HG02623 (cell line): ENCODE data around the gene IGSF1.

Source experiments
- ATAC-seq: cut with Tn5 transposase; IDR thresholded peaks from one replicate; pipeline ENCODE4 v1.9.1; 2021; ENCODE audit warnings: moderate library complexity; ENCODE audit not compliant: unreplicated experiment

The IGSF1 gene, protein sequence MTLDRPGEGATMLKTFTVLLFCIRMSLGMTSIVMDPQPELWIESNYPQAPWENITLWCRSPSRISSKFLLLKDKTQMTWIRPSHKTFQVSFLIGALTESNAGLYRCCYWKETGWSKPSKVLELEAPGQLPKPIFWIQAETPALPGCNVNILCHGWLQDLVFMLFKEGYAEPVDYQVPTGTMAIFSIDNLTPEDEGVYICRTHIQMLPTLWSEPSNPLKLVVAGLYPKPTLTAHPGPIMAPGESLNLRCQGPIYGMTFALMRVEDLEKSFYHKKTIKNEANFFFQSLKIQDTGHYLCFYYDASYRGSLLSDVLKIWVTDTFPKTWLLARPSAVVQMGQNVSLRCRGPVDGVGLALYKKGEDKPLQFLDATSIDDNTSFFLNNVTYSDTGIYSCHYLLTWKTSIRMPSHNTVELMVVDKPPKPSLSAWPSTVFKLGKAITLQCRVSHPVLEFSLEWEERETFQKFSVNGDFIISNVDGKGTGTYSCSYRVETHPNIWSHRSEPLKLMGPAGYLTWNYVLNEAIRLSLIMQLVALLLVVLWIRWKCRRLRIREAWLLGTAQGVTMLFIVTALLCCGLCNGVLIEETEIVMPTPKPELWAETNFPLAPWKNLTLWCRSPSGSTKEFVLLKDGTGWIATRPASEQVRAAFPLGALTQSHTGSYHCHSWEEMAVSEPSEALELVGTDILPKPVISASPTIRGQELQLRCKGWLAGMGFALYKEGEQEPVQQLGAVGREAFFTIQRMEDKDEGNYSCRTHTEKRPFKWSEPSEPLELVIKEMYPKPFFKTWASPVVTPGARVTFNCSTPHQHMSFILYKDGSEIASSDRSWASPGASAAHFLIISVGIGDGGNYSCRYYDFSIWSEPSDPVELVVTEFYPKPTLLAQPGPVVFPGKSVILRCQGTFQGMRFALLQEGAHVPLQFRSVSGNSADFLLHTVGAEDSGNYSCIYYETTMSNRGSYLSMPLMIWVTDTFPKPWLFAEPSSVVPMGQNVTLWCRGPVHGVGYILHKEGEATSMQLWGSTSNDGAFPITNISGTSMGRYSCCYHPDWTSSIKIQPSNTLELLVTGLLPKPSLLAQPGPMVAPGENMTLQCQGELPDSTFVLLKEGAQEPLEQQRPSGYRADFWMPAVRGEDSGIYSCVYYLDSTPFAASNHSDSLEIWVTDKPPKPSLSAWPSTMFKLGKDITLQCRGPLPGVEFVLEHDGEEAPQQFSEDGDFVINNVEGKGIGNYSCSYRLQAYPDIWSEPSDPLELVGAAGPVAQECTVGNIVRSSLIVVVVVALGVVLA (N-terminal part only)

DNA sequence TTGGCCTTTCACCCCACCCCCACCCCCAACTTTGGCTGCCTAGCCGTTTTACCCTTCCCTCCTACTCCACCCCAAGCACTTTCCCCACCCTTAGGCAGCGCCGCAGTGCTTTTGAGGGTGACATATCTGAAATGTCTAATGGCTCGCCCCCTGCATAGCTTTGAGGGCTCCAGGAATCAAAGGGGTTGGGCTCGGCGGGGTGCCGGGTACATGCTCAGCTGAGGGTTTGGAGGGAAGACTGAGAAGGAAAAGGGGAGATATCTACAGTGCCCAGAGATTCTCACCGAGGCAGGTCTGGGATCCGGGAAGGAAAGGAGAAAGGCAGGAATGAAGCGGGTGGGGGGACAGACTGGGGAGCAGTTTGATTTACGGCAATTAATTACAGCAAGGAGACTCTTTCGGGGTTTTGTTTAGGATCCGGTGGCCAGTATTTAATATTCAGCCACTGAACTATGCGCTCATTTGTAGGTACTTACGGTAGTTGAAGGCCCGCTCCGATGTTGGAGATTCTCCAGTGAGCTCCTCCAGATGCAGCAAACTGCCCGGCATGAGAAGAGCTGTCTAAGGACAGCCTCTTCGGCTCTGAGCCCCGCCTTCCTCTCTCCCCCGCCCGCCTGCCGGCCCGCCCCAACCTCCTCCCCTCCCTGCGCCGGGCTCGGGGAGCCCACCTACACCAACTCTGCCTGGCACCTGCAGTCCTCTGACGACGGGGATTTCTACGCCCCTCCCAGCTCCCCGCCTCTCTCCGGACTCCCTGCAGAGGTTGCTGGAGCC is at the start of gene IGSF1:
TSS of gene IGSF1 (minus strand) at position 569 of the 774 bp plus-strand sequence. CDS start 2,632 bp downstream, outside the sequence.
- no peak for ATAC-seq

DNA sequence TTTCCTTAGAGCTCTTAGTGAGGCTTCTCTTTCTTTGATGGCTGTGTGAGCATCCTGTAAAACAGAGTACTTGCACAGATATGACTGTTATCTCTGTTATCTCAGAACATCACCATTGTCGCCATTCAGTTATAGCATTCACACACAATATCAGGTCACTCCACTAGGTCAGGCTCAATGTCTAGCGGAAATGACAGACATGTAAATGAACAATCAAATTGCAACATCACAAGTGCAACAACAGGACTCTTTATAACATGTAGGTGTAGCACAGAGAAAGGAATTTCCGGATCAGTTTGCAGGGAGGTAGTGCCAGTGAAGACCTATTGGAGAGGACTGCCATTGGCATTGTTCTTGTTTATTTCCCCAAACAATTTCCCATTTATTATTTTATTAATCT is 43.2 kb upstream of the IGSF1 start:
- no peak for ATAC-seq

DNA sequence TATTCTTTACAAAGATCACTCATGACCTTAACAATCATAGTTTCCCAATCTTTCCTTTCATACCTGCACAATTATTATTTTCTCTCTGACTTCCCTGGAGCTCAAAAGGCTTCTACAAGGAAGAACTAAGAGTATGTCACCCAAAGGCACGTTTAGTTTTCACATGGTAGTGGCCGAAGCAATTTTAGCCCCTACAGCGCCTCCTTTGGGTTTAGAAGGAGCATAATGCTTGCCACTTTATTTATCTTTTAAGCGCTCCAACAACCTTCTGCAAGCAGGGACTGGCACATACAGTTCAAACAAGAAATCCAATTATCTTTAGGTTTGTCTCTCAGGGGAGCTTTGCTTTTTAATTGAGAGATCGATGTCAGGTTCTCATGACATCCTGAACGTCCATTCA is 42.0 kb upstream of the IGSF1 start:
- ATAC-seq, result no peak

DNA sequence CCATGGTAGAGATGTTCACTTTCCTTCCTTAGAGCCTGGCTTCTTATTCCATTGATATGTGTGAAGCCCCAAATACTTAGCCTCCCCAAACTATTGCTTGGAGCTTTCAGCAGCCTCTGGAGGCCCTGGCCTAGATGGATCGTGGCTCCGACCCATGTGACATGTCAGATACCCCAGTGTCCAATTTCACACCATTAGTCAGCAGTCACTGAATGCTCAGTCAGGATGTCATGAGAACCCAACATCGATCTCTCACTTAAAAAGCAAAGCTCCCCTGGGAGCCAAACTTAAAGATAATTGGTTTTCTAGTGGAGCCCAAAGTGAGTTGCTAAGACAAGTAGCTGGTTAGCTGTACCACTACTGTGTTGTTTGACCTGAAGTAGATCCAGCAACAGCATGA is 41.6 kb upstream of the IGSF1 start:
- no peak for ATAC-seq

DNA sequence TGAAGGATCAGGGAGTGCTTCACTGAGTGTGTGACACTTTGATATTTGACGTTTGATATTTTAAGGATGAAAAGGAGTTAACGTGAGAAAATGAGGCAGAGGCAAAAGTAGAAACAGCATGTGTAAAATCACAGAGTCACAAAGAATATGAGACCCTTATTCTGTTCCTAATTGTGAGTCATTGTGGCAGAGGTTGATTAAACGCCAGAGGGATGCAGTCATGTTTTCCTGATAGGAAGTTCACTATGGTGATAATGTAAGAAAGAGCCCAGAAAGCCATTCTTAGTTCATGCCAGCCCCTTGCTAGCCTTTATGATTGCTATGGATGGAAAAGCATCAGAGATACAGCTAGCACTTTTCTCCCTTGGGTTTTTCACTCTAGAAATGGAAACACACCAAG is 33.5 kb upstream of the IGSF1 start:
- ATAC-seq, result no peak

DNA sequence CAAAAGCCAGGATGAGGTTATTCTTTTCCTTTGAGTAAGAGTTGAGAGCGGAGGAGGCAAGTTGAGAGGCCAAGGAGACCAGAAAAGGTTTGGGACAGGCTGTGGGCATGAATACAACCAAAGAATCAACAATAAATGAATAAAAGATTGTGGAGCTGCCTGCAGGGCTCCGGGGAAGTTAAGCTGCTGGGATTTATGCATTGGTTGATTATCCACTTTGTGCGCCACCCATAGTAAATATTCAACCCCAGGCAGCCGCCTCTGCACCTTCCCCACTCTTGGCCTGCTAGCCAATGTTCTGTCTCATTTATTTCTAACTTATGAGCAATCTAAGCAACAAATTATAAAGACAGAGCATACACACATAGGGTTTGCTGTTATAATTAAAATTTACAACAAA is 28.2 kb upstream of the IGSF1 start:
- ATAC-seq, result no peak

DNA sequence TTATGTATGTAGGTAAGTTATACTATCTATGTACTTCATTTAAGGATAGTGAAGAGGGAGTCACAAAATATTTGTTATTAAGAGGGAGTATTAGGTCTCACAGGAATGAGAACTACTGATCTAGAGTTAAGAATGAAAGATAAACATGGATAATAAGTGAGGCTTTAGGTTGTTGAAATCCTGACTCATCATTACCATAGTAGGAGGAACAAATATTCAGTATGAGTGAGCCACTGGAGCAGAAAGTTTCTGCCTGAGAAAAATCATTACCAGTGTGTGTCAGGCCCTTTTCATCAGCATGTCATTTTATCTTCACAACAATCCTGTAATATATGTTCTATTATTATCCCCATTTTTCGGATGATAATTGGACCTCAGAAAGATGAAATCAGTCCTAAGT is 27.2 kb upstream of the IGSF1 start:
- ATAC-seq, result no peak

DNA sequence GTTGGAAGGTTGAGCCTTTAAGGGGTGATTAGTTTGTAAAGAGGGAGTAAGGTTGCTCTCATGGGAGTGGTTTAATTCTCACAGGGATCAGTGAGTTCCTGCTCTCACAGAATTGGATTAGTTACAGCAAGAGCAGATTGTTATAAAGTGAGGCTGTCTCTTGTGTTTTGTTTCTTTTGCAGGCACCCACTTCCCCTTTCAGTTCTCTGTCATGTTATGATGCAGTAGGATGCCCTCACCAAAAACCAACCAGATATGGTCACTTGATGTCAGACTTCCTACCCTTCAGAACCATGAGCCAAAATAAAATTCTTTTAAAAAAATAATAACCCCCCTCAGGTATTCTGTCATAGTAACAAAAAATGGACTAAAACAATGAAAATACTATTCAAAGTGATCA is 19.9 kb upstream of the IGSF1 start:
- no peak for ATAC-seq

DNA sequence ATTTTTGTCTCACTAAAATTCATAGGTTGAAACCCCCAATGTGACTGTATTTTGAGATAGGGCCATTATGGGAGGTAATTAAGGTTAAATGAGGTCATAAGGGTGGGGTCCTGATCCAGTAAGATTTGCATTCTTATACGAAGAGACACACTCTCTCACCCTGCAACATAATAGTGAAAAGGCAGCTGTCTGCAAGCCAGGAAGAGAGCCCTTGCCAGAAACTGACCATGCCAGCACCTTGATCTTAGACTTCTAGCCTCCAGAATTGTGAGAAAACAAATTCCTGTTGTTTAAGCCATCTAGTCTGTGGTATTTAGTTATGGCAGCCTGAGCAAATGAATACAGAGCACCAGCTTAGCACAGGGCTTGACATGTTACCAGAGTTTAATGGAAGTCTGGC is 17.5 kb upstream of the IGSF1 start:
- no peak for ATAC-seq

DNA sequence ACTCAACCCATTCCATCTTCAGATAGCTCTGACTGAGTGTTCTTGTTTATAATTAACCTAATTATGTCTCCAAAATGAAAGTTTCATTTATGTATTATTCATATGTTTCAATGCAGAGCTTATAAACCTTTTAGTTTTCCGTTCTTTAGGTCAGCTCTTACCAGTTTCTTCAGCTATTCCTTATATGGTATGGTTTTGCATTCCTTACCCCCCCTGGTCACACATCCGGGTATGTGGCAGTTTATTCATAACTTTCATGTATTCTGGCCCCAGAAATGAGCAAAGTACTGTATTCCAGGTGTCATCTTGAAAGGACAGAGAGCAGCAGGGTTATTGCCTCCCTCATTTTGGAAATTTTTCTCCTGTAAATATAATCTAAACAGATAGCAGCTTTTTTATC is 16.8 kb upstream of the IGSF1 start:
- no peak for ATAC-seq

DNA sequence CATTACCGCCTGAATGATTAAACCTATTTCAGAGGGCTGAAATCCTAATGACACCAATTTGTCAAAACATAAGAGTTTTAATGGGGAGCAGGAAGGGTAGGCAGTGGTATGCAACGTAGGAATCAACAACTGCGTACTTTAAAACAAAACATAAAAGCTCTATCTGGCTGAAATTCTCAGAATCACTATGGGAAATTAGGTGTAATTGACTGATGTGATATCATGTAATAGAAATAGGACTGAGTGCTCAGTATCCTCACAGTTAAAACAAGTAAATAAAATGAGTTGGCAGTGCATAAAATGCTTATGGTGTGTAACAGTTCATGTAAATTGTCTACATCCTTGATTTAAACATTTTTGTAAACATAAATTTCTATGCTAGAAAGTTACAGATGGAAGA is 13.6 kb upstream of the IGSF1 start:
- no peak for ATAC-seq

DNA sequence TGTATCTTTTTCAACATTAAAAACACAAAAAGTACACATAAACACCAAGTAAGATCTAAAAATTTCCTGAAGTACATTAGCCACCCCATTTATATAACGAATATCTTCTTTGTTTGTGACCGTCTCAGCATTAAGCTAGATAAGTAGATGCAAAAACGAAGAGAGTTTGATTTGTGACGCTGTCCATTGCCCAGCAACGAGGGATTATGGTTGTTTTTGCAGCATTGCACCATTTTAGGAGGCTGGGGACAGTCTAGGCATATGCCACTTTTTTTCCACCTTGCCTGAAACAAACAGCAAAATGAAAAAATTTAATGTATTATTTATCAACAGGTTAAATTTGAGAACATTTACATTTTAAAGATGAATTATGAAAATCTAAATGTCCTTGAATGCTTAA is 12.0 kb upstream of the IGSF1 start:
- ATAC-seq, result no peak

DNA sequence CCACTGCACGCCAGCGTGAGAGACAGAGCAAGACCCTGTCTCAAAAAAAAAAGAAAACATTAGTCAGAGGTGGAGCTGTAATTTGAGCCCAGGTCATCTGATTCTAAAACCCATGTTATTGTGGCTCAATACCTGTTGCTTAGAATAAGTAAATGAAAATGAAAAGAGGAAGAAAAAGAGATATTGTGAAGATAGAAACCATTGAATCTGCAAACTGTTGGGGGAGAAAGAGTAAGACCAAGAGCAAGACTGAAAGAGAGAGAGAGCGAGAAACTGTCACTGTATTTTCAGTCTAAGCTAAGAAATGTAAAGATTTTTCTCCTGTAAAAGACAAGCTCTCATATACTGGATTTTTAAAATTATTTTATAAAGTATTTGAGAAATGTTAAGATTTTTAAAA is 9.7 kb upstream of the IGSF1 start:
- no peak for ATAC-seq

DNA sequence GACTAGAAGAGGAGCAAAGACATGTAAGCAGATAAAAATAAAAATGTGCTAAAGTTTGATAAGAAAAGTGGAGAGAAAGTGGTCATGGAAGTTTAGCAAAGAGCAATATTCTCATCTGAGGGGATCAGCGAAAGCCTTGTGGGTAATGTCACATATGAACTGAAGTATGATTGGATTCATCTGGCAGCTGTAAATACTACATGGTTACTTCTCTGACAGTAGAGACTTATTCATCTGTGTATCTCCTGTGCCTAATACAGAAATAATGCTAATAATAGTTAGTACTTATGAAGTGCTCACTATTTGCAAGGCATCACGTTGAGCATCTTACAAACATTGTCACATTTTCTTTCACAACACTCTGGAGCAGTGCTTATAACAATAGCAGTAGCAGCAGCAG is 8.9 kb upstream of the IGSF1 start:
- no peak for ATAC-seq

DNA sequence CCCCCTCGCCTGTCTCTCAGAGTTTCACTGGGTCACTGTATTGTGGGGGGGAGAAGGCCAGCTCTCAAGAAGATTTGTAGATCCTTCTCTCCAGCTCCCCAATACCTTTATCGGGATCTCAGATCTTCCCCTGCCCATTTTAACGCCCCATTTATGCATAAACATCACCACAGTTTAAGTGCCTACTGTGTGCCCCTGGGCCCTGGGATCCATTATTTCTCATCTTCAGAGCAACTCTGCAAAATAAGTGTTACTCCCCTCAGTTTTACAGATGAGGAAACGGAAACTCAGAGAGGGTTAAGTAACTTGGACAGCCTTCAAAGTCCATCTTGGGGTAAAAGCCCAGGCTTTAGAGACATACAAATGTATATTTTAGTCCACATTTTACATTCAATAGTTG is 421 bp upstream of the IGSF1 start:
- ATAC-seq, result no peak

DNA sequence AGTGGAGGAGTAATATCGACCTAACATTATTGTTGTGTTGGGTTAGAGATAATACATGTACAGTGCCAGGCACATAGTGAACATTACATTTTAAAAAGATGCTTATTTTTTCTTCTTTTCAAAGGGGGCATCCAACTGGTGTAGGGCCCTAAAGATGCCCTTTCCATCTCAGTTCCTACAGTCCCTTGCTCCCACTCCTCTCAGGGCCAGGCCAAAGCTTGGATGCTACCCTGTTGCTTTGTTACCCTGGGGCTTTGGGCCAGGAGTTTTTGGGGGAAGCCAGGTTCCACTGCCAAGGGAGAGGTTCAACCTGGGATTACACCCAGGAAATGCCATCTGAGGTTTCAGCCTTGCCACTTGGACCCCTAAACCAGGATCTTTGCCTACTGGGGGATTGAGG is 918 bp downstream of the IGSF1 start:
- no peak for ATAC-seq

DNA sequence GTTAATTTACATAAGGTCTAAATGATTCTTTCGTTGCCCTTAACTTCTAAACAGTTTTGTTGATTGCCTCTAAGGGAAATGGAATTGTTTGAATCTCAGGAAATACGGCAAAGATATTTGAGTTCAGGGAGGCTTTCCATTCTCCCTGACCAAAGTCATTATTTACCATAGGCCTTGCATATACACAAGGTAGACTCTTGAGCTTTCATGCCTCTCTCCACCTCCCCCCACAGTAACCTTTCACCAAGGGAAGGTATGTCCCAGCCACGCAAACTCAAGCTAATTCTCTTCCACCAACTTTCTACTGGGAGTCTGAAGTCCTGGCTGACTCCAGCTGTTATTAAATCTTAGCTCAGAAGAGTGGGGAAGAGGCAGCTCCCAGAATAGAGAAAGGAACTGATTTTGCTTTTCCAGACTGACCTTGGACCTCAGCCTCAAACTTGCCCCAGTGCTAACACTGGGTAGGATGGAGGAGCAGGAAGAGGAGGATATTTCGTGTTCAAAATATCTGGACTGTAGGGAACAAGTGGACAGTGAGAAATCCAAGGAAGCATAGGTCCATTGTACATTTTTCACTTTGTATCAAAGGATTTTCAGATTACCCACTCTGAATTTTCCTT is 1.4 kb downstream of the IGSF1 start:
- no peak for ATAC-seq

DNA sequence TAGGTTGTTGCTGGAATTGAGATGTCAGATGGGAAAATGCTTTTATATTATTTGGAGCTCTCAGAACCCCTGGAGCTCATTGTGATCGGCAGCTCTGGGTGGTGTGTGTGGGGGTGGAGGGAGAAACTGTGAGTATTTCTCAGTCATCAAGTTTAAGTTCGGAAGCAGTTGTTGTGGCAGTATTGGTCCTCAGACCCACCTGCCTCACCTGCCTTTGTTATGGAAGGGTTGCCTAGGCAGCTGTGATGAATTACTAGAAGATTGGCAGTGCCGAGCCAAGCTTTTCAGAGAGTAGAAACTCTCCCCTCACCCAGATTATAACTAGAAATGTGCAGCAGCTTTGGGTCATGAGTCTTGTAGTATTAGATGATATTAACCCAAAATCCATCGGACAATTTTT is 9.5 kb downstream of the IGSF1 start:
- ATAC-seq, result no peak

DNA sequence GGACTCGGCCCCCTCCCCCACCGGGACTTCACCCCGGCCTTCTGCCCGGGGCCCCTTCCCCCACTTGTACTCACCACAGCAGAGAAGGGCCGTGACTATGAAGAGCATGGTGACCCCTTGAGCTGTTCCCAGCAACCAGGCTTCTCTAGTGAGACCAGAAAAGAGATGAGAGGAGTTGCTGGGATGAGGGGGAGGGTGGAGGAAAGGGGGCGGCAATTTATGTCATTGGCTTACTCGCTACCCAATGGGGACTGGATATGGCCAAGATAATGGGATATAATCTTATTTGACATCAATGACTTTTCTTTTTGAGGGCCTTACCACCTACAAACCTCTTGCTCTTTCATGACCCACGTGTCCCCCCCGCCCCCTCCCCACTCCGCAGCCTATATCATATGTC is 9.9 kb downstream of the IGSF1 start:
- ATAC-seq, result no peak

DNA sequence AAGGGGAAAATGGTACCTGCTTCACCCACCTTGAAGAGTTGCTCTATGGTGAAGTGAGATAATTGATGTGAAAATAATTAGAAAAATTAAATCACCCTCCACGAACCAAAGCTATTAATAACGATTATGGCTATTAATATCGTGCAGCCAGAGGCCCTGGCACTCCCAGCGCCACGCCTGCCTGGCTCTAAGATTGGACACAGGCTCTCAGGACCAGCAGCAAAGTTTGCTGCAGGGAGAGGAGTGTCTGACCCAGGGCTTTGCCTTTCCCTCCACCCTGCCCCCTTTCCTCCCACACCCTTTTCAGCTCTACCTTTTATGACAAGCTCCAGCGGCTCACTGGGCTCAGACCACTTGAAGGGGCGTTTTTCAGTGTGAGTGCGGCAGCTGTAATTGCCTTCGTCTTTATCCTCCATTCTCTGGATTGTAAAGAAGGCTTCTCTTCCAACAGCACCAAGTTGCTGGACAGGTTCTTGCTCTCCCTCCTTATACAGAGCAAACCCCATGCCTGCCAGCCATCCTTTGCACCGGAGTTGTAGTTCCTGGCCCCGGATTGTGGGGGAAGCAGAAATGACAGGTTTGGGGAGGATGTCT is 11.5 kb downstream of the IGSF1 start:
- no peak for ATAC-seq
